ENCODE results near the gene SMARCB1. TPM values are rescaled to one million over a fixed set of nuclear protein-coding genes. Genes with fewer than 3 reads are reported as not detected.

SMARCB1 gene
- total RNA-seq, 1 experiment from 2014 or later: 121 TPM

DNA sequence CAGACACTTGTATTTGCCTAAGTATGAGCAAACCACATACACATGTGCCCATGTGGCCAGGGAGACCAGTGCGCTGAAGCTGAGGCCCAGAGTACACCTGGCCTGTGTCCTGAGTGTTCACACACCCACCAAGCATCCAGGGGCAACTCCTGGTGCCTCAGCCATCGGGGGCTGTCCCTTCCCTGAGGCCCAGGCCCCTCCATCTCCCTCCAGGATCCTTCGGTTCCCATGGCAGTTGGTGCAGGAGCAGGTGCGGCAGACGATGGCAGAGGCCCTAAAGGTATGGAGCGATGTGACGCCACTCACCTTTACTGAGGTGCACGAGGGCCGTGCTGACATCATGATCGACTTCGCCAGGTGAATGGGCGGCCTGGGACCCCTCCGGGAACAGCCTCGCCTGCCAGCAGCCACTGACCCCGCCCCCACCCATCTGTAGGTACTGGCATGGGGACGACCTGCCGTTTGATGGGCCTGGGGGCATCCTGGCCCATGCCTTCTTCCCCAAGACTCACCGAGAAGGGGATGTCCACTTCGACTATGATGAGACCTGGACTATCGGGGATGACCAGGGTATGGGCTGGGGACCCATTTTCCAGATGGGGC is 6.5 kb upstream of the SMARCB1 start:
- Histone ChIP-seq H3K4me1 (replicated peaks) (peaks cover 29% of the 10 kb centered on the region), H3K27me3 (replicated peaks) (no peaks in the 10 kb centered on the region), H3K9me3 (replicated peaks) (no peaks in the 10 kb centered on the region), H3K36me3 (no peaks in the 10 kb centered on the region), H3K27ac (no peak overlapping the region), H3K4me3 (no peak overlapping the region)
- peak in 1 of 2 experiments; percentile 44 for DNase-seq (ENCODE audit: low read depth in 1 of 2, low spot score in 2 of 2)

DNA sequence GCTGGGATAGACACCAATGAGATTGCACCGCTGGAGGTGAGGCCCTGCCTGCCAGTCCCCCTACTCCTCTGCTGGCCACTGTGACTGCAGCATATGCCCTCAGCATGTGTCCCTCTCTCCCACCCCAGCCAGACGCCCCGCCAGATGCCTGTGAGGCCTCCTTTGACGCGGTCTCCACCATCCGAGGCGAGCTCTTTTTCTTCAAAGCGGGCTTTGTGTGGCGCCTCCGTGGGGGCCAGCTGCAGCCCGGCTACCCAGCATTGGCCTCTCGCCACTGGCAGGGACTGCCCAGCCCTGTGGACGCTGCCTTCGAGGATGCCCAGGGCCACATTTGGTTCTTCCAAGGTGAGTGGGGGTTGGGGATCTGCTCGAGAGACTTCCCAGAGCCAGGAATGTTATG is 5.7 kb upstream of the SMARCB1 start:
- H3K4me1 ChIP-seq (replicated peaks): peaks cover 36% of the 10 kb centered on the region
- no peaks in the 10 kb centered on the region for H3K27me3 ChIP-seq (replicated peaks)
- H3K27ac ChIP-seq: no peak overlapping the region
- H3K9me3 ChIP-seq (replicated peaks): no peaks in the 10 kb centered on the region
- no peaks in the 10 kb centered on the region for H3K36me3 ChIP-seq
- no peak for DNase-seq (ENCODE audit: low read depth in 1 of 2, low spot score in 2 of 2)
- no peak overlapping the region for H3K4me3 ChIP-seq

DNA sequence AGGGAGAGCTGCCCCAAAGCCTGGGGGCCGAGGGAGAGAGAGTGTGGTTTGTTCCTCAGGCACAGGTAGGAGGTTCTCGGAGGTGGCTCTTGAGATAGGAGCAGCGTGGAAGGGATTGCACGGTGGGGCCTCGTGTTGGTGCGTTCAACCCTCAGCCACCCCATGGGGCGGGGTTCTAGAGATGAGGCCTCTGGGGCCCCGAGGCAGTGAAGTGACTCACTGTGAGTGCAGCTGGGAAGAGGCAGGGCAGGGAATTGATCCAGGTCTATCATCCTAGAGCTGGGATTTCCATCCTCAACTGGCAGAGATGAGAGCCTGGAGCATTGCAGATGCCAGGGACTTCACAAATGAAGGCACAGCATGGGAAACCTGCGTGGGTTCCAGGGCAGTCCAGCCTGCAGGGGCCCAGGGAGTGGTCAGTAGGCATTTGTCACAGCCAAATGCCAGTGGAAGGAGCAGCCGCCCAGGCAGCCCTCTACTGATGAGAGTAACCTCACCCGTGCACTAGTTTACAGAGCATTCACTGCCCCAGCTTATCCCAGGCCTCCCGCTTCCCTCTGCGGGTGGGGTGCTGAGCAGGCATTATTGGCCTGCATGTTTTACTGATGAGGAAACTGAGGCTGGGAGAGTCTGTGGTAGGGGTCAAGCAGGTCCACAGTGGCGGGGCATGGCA is 5.1 kb upstream of the SMARCB1 start:
- Histone ChIP-seq H3K4me3 (no peak overlapping the region), H3K27ac (no peak overlapping the region), H3K9me3 (replicated peaks) (no peaks in the 10 kb centered on the region), H3K4me1 (replicated peaks) (peaks cover 41% of the 10 kb centered on the region), H3K36me3 (no peaks in the 10 kb centered on the region), H3K27me3 (replicated peaks) (no peaks in the 10 kb centered on the region)
- peak in 1 of 2 experiments; percentile 46 for DNase-seq (ENCODE audit: low read depth in 1 of 2, low spot score in 2 of 2)

DNA sequence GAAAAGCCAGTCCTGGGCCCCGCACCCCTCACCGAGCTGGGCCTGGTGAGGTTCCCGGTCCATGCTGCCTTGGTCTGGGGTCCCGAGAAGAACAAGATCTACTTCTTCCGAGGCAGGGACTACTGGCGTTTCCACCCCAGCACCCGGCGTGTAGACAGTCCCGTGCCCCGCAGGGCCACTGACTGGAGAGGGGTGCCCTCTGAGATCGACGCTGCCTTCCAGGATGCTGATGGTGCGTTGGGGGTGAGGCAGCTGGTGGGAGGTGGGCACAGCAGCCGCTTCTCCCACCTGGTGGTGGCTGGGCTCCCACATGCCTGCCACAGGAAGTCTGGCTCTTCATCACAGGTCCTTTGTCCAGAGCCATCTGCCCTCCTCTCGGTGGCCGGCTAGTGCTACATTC is 4.5 kb upstream of the SMARCB1 start:
- Histone ChIP-seq H3K9me3 (replicated peaks) (no peaks in the 10 kb centered on the region), H3K36me3 (peaks cover 3% of the 10 kb centered on the region), H3K27me3 (replicated peaks) (no peaks in the 10 kb centered on the region), H3K4me1 (replicated peaks) (peaks cover 41% of the 10 kb centered on the region), H3K27ac (no peak overlapping the region), H3K4me3 (no peak overlapping the region)
- DNase-seq (ENCODE audit: low read depth in 1 of 2, low spot score in 2 of 2): no peak

DNA sequence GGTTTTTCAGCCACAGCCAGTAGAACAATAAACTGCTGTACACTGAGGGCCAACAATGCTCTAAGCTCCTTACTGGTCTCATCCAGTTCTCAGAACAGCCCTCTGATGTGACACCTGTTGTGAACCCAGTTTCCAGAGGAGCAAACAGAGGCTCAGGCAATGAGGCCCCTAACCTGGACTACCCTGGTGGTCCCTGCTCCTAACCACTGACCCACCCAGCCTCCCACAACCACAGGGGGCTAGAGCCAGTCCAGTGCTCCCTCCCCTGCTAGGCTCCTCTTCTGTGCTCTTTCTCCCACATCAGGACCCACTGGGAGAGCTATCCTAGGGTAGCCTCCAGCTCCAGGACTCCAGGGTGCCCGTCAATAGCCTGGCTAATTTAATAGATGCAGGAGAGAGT is 4.1 kb upstream of the SMARCB1 start:
- Histone ChIP-seq H3K4me3 (no peak overlapping the region), H3K36me3 (peaks cover 6% of the 10 kb centered on the region), H3K4me1 (replicated peaks) (peaks cover 42% of the 10 kb centered on the region), H3K27me3 (replicated peaks) (no peaks in the 10 kb centered on the region), H3K9me3 (replicated peaks) (no peaks in the 10 kb centered on the region), H3K27ac (no peak overlapping the region)
- DNase-seq (ENCODE audit: low read depth in 1 of 2, low spot score in 2 of 2): no peak

DNA sequence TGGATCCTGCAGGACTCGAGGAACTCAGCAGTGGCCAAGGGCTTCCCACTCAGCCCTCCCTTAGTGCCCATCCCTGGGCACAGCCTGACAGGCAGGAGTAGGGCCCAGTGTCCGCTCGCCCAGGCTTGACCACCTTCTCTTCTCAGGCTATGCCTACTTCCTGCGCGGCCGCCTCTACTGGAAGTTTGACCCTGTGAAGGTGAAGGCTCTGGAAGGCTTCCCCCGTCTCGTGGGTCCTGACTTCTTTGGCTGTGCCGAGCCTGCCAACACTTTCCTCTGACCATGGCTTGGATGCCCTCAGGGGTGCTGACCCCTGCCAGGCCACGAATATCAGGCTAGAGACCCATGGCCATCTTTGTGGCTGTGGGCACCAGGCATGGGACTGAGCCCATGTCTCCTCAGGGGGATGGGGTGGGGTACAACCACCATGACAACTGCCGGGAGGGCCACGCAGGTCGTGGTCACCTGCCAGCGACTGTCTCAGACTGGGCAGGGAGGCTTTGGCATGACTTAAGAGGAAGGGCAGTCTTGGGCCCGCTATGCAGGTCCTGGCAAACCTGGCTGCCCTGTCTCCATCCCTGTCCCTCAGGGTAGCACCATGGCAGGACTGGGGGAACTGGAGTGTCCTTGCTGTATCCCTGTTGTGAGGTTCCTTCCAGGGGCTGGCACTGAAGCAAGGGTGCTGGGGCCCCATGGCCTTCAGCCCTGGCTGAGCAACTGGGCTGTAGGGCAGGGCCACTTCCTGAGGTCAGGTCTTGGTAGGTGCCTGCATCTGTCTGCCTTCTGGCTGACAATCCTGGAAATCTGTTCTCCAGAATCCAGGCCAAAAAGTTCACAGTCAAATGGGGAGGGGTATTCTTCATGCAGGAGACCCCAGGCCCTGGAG is 3.3 kb upstream of the SMARCB1 start:
- Histone ChIP-seq H3K27ac (no peak overlapping the region), H3K9me3 (replicated peaks) (no peaks in the 10 kb centered on the region), H3K4me1 (replicated peaks) (peaks cover 50% of the 10 kb centered on the region), H3K4me3 (no peak overlapping the region), H3K27me3 (replicated peaks) (no peaks in the 10 kb centered on the region), H3K36me3 (peaks cover 12% of the 10 kb centered on the region)
- no peak for DNase-seq (ENCODE audit: low read depth in 1 of 2, low spot score in 2 of 2)

DNA sequence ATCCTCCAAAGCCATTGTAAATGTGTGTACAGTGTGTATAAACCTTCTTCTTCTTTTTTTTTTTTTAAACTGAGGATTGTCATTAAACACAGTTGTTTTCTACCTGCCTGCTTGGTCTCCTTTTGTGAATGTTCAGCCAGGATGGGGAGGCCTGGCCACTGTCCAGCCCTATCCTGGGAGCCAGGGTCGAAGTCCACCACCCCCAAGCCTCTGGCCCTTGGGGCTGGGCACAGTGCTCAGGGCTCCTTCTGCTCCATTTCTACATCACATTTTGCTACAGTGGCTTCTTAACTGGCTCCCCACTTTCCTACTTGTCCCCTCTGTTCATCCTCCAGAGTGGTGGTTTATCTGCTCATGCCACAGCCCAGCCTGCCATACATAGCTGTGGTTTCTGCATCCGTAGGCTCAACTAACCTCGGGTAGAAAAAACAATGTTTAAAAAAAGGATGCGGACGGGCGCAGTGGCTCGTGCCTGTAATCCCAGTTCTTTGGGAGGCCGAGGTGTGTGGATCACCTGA is 2.5 kb upstream of the SMARCB1 start:
- peaks cover 19% of the 10 kb centered on the region for H3K36me3 ChIP-seq
- H3K9me3 ChIP-seq (replicated peaks): no peaks in the 10 kb centered on the region
- no peak overlapping the region for H3K4me3 ChIP-seq
- peak; percentile 47 to 53 for DNase-seq (ENCODE audit: low read depth in 1 of 2, low spot score in 2 of 2)
- H3K27ac ChIP-seq: no peak overlapping the region; the same call in 1 of the 2 replicates
- H3K27me3 ChIP-seq (replicated peaks): no peaks in the 10 kb centered on the region
- peaks cover 51% of the 10 kb centered on the region for H3K4me1 ChIP-seq (replicated peaks)

DNA sequence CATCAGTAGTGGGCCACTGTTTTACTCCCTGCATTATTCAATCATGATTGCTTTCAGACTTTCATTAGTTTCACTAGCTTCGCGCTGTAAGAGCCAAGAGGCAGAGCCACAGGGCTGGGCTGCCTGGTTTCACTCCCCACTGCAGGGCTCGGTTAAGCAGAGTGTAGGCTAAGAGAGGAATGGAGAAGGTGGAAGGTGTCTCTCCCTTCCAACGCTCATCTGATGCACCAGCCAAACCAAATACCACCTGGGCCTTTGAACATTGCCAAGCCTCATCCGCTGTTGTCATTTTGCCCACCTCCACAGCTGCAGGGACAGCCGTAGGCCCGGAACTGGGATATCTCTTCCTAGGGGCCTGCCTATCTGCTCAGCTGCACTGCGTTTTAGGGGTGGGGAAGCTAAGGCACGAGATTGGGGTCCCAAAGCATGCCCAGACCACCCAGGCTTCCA is 480 bp upstream of the SMARCB1 start:
- Histone ChIP-seq H3K27me3 (replicated peaks) (no peaks in the 10 kb centered on the region), H3K36me3 (peaks cover 29% of the 10 kb centered on the region), H3K4me1 (replicated peaks) (peaks cover 67% of the 10 kb centered on the region), H3K27ac (peak overlapping the region; percentile 99), H3K9me3 (replicated peaks) (no peaks in the 10 kb centered on the region), H3K4me3 (peak overlapping the region; percentile 98)
- DNase-seq (ENCODE audit: low read depth in 1 of 2, low spot score in 2 of 2): no peak

DNA sequence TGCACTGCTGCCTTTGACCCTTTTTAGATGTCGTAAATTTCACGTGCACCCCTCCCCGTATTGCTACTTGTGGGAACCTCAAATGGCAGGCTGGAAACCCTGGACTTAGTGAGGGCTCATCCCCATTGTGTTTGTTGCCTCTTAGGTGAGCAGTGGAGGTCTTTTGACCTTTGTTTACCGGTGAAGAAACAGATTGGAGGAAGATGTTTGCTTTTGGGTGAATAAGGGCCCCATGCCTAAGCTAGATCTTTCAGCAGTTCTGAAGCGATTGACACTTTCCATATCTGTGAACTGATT is 782 bp downstream of the SMARCB1 start:
- no peaks in the 10 kb centered on the region for H3K9me3 ChIP-seq (replicated peaks)
- H3K36me3 ChIP-seq: peaks cover 42% of the 10 kb centered on the region
- H3K4me3 ChIP-seq: peak overlapping the region; percentile 98
- H3K27ac ChIP-seq: no peak overlapping the region
- no peak for DNase-seq (ENCODE audit: low read depth in 1 of 2, low spot score in 2 of 2)
- H3K4me1 ChIP-seq (replicated peaks): peaks cover 68% of the 10 kb centered on the region
- no peaks in the 10 kb centered on the region for H3K27me3 ChIP-seq (replicated peaks)

DNA sequence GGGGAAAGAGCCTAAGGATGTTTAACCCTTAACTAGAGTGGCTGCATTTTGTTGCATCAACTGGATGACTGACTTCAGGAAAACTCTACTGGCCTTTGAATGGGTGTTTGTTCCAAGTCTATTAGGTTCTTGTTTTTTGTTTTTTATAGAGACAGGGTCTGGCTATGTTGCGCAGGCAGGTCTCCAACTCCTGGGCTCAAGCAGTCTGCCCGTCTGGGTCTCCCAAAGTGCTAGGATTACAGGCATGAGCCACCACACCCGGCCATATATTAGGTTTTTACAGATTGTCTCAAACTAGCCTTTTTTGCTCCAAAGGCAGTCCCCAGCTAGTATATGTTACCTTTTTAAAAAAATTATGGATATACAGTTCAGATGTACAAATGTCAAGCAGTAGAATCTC is 1.1 kb downstream of the SMARCB1 start:
- Histone ChIP-seq H3K27me3 (replicated peaks) (no peaks in the 10 kb centered on the region), H3K4me3 (peak overlapping the region; percentile 98), H3K27ac (no peak overlapping the region), H3K36me3 (peaks cover 45% of the 10 kb centered on the region), H3K4me1 (replicated peaks) (peaks cover 68% of the 10 kb centered on the region), H3K9me3 (replicated peaks) (no peaks in the 10 kb centered on the region)
- DNase-seq (ENCODE audit: low read depth in 1 of 2, low spot score in 2 of 2): no peak

DNA sequence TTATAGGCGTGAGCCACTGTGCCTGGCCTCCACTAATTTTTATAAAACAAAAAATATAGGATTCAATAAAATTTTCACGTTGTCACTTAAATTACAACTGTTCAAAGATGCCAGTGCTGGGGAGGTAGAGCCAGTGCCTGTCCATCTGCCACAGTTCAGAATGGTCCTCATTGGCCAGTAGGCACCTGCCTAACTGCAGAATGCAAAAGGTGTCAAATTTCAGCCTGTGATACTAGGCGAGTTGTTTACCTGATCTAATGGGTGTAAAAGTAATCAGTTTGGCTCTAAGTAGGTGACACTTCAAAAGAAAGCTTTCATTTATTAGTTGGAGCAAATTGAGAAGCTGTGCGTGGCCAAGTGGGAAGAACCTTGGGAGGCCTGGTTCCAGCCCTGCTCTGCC is 2.4 kb downstream of the SMARCB1 start:
- peaks cover 58% of the 10 kb centered on the region for H3K36me3 ChIP-seq
- DNase-seq (ENCODE audit: low read depth in 1 of 2, low spot score in 2 of 2): no peak
- no peak overlapping the region for H3K4me3 ChIP-seq
- H3K27me3 ChIP-seq (replicated peaks): no peaks in the 10 kb centered on the region
- peaks cover 60% of the 10 kb centered on the region for H3K4me1 ChIP-seq (replicated peaks)
- H3K27ac ChIP-seq: no peak overlapping the region
- no peaks in the 10 kb centered on the region for H3K9me3 ChIP-seq (replicated peaks)

DNA sequence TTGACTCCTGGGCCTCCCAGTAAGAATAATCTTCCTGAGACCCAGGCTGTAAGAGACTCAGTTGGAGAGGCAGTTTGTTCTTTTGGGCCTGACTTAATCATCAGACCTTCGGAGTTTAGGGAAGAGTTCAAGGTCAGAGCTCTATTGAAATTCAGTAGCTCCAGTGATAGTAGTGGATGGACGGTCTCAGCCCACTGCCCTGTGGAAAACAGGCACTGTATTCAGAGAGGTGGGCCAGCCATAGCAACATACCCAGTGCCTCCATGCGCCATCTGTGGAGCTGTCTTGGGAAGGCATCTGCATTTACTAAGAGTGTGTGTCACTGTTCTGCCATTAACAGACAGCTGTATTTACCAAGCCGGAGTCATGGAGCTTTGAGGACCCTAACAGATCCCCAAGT is 2.9 kb downstream of the SMARCB1 start:
- Histone ChIP-seq H3K27ac (no peak overlapping the region), H3K4me1 (replicated peaks) (peaks cover 54% of the 10 kb centered on the region)

DNA sequence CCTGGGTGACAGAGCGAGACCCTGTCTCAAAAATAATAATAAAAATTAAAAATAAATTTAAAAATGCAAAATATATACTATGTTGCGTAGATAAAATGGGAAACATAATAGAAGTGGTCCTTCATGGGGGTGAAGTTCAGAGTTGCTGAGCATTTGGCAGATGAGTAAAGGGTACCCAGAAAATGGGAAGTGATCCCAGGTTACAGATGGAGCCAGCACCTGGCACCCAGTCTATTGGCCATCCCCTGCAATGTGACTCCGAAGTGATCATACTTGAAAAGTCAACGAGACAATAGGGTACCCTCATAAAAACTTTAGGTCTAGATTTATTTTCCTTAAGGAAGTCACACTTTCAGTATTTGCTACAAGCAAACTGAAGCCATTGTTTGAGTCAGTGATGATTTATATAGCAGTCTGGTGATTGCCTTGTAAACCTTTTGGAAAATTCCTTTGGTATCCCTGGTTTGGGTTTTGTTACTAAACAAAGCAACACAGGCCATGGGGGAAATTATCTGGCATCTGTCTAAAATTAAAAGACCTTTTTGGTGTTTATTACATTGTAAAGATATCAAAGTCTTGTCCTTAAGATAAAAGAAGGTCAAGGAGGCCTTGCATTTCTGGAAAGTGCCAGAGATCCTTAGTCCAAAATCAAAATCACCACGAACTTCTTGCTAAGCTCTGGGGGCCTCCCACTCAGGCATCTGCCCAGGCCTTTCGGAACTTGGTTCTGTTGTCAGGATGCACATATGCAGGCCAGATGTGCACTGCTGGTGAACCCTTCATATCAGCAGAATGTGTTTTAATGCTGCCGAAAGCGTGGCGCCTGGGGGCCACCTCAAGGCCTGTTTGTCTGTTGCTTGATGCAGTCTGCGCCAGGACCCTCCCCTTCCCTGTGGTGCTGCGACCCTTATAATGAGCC is 4.3 kb downstream of the SMARCB1 start:
- H3K4me3 ChIP-seq: no peak overlapping the region
- DNase-seq (ENCODE audit: low read depth in 1 of 2, low spot score in 2 of 2): peak; percentile 57 to 72
- no peaks in the 10 kb centered on the region for H3K9me3 ChIP-seq (replicated peaks)
- H3K36me3 ChIP-seq: peaks cover 74% of the 10 kb centered on the region
- peaks cover 45% of the 10 kb centered on the region for H3K4me1 ChIP-seq (replicated peaks)
- no peaks in the 10 kb centered on the region for H3K27me3 ChIP-seq (replicated peaks)
- H3K27ac ChIP-seq: peak overlapping the region; percentile 8; the same call in 1 of the 2 replicates

More for the DNA sequence above, 2.9 kb downstream of the SMARCB1 start:
- Histone ChIP-seq H3K36me3 (peaks cover 63% of the 10 kb centered on the region), H3K4me3 (no peak overlapping the region), H3K27me3 (replicated peaks) (no peaks in the 10 kb centered on the region), H3K9me3 (replicated peaks) (no peaks in the 10 kb centered on the region)
- no peak for DNase-seq (ENCODE audit: low read depth in 1 of 2, low spot score in 2 of 2)
